K562 (cell line): ENCODE measurements around the gene BMPER. TPM values are rescaled to one million over a fixed set of nuclear protein-coding genes. Genes with fewer than 3 reads are reported as not detected.

Experiments
- ATAC-seq: fragments of 200-7000 bp; cut with Tn5 transposase; 3 replicates; pipeline ENCODE4 v1.9.1; 2020; ENCODE audit warnings: moderate library complexity
- BruUV-seq: library from RNA; stranded (reverse); fragments of 400-500 nt; replicated peaks from 2 replicates; lab custom pipeline; 2021; lab: Mats Ljungman, UMichigan
- CTCF ChIA-PET: fragments of 300-600 bp; formaldehyde crosslinking; extraction: SDS; loops from one replicate; lab custom pipeline; 2021; ENCODE audit warnings: low intra/inter-chr PET ratio; lab: Yijun Ruan, JAX
- POLR2A ChIA-PET: fragments of 300-600, 350-650 bp; sonication (Branson Sonifier 250); formaldehyde crosslinking; extraction: SDS; loops from one replicate; lab custom pipeline; 2021; ENCODE audit warnings: antibody characterized with exemption, inconsistent platforms; lab: Yijun Ruan, JAX
- DNase-seq, 4 experiments: peaks; one replicate each; pipeline versions ENCODE4 v3.0.0 to v3.0.0-alpha.2; 2011 to 2018; ENCODE audit warnings: low spot score in 3 of 4, mixed read lengths in 3 of 4; ENCODE audit errors: extremely low read depth in 1 of 4
- FAIRE-seq: peaks from 2 replicates; lab custom pipeline; 2011; peaks lifted over from hg19 to GRCh38; lab: Jason Lieb, UNC
- H2AFZ ChIP-seq: 2 replicates; pipeline ENCODE4 v1.6.0; 2011; ENCODE audit warnings: low read depth, low read length, control low read depth, inconsistent platforms
- H3K27ac ChIP-seq: fragments of 200-600 bp; 3 replicates; pipeline ENCODE4 v1.8.0; 2011; ENCODE audit warnings: low read depth, mild to moderate bottlenecking, control low read depth, inconsistent platforms, low read length, moderate library complexity, mixed read lengths; ENCODE audit errors: extremely low read depth
- H3K27me3 ChIP-seq, 2 experiments: fragments of 300-600 bp in 1 of 2; 2 replicates in 1 of 2; 3 replicates in 1 of 2; pipeline versions ENCODE4 v1.6.0 to v1.8.0; 2011; ENCODE audit warnings: inconsistent platforms in 2 of 2, low read length in 2 of 2, mild to moderate bottlenecking in 1 of 2, mixed read lengths in 1 of 2, moderate library complexity in 1 of 2; ENCODE audit not compliant: control insufficient read depth in 2 of 2, insufficient read depth in 2 of 2
- H3K36me3 ChIP-seq: fragments of 300-600 bp; 3 replicates; pipeline ENCODE4 v1.8.0; 2011; ENCODE audit warnings: mild to moderate bottlenecking, low read length, inconsistent platforms; ENCODE audit not compliant: control insufficient read depth, insufficient read depth
- H3K4me1 ChIP-seq, 2 experiments: fragments of 200-600 bp in 1 of 2; replicated peaks in 1 of 2; 2 replicates in 1 of 2; 3 replicates in 1 of 2; pipeline versions ENCODE4 v1.5.1 to v1.8.0; 2011; ENCODE audit warnings: inconsistent platforms in 2 of 2, low read length in 2 of 2, mild to moderate bottlenecking in 1 of 2, mixed read lengths in 1 of 2, moderate library complexity in 1 of 2; ENCODE audit not compliant: control insufficient read depth in 2 of 2, insufficient read depth in 2 of 2
- H3K4me2 ChIP-seq: 2 replicates; pipeline ENCODE4 v1.6.1; 2011; ENCODE audit warnings: low read length, control low read depth, inconsistent platforms, mixed read lengths; ENCODE audit not compliant: insufficient read depth
- H3K4me3 ChIP-seq: fragments of 200-600 bp; sonication (generic), shearing (Covaris generic); 2 replicates; pipeline ENCODE4 v1.5.1; 2016; ENCODE audit warnings: control low read depth, inconsistent platforms
- H3K79me2 ChIP-seq: fragments of 200-600 bp; 3 replicates; pipeline ENCODE4 v1.8.0; 2011; ENCODE audit warnings: low read length, inconsistent platforms; ENCODE audit not compliant: control insufficient read depth, insufficient read depth
- H3K9ac ChIP-seq, 2 experiments: 2 replicates each; pipeline versions ENCODE4 v1.6.0 to v1.6.1; 2011; ENCODE audit warnings: low read depth in 2 of 2, low read length in 2 of 2, control low read depth in 1 of 2, inconsistent platforms in 1 of 2, mild to moderate bottlenecking in 1 of 2, mixed read lengths in 1 of 2; ENCODE audit not compliant: insufficient read depth in 1 of 2
- H3K9me1 ChIP-seq: one replicate; pipeline ENCODE4 v1.6.0; 2011; ENCODE audit warnings: inconsistent platforms, mild to moderate bottlenecking, low read length, moderate library complexity; ENCODE audit not compliant: control insufficient read depth, insufficient read depth
- H3K9me3 ChIP-seq: replicated peaks from 2 replicates; pipeline ENCODE4 v1.5.1; 2011; ENCODE audit warnings: low read depth, low read length, inconsistent platforms; ENCODE audit not compliant: control insufficient read depth, insufficient read depth
- H4K20me1 ChIP-seq: replicated peaks from 2 replicates; pipeline ENCODE4 v1.6.1; 2011; ENCODE audit warnings: low read length, inconsistent platforms, mixed read lengths; ENCODE audit not compliant: control insufficient read depth, insufficient read depth
- BHLHE40 ChIP-seq: IDR thresholded peaks from 2 replicates; pipeline ENCODE4 v1.6.1; 2011; ENCODE audit warnings: low read length, improper control_type of control experiment
- CBX2 ChIP-seq: fragments of 200-600 bp; sonication (generic); IDR thresholded peaks from one replicate; pipeline ENCODE4 v1.6.1; 2012; ENCODE audit warnings: mild to moderate bottlenecking, low read length, inconsistent platforms; ENCODE audit not compliant: insufficient read depth, poor library complexity, severe bottlenecking
- CSDE1 ChIP-seq, 2 experiments: fragments of 450-650 bp; IDR thresholded peaks; 2 replicates each; pipeline ENCODE4 v1.6.1; 2016; ENCODE audit warnings: mild to moderate bottlenecking in 1 of 2
- HES1 ChIP-seq: fragments of 450-650 bp; IDR thresholded peaks from 2 replicates; pipeline ENCODE4 v1.6.1; 2016; ENCODE audit warnings: low read depth, mild to moderate bottlenecking, moderate library complexity
- MCM2 ChIP-seq: fragments of 450-650 bp; IDR thresholded peaks from 2 replicates; pipeline ENCODE4 v1.6.1; 2017; ENCODE audit warnings: low read depth, mild to moderate bottlenecking
- NR0B1 ChIP-seq: fragments of 450-650 bp; IDR thresholded peaks from one replicate; pipeline ENCODE4 v1.6.1; 2018; ENCODE audit warnings: mild to moderate bottlenecking, moderate library complexity; ENCODE audit not compliant: partially characterized antibody
- RBFOX2 ChIP-seq: fragments of 200-400 bp; formaldehyde crosslinking; IDR thresholded peaks from 2 replicates; pipeline ENCODE4 v1.6.1; 2017; ENCODE audit warnings: low read depth, mild to moderate bottlenecking, low read length, moderate library complexity
- STAT5A ChIP-seq: IDR thresholded peaks from 2 replicates; pipeline ENCODE4 v1.6.1; 2012; ENCODE audit warnings: low read length, inconsistent platforms, borderline replicate concordance
- TRIM28 ChIP-seq: fragments of 450-650 bp; IDR thresholded peaks from 2 replicates; pipeline ENCODE4 v1.6.1; 2017
- ZC3H8 ChIP-seq: fragments of 450-650 bp; IDR thresholded peaks from 2 replicates; pipeline ENCODE4 v1.6.1; 2017
- ZKSCAN1 ChIP-seq: fragments of 150-350 bp; IDR thresholded peaks from 2 replicates; pipeline ENCODE4 v1.6.1; 2016; ENCODE audit warnings: low read depth, low read length
- ZNF12 ChIP-seq: sonication (generic); formaldehyde crosslinking; IDR thresholded peaks from 2 replicates; pipeline ENCODE4 v1.4.0; 2020; ENCODE audit warnings: mild to moderate bottlenecking, missing genetic modification reagents
- ZNF717 ChIP-seq: fragments of 250-450 bp; sonication (Bioruptor Pico); IDR thresholded peaks from 2 replicates; pipeline ENCODE4 v1.5.0; 2021
- WGBS: fragments of 100-300 bp; shearing (Covaris generic); methylation state at CpG from one replicate; pipeline ENCODE4 v1.1.6; 2016; ENCODE audit warnings: low coverage, mixed read lengths; ENCODE audit not compliant: insufficient coverage; ENCODE audit errors: missing lambda C conversion rate; 5-methylcytosine and 5-hydroxymethylcytosine counted together
- in situ Hi-C: fragments of 300-500 bp; cut with MboI; formaldehyde crosslinking; loops from 4 replicates; pipeline ENCODE4 v1.15.0; 2018; ENCODE audit warnings: inconsistent platforms, mixed read lengths
- intact Hi-C: fragments of 100-400 bp; cut with micrococcal nuclease; formaldehyde crosslinking; loops from 2 replicates; pipeline ENCODE4 v1.14.2; 2022
- polyA plus RNA-seq, 8 experiments: library from polyadenylated mRNA; depleted of rRNA in 4 of 8; stranded (reverse) in 5 of 8; unstranded in 3 of 8; fragments of >200 nt; fragmentation: Nextera tagmentation in 2 of 8; fragmentation: Illumina TruSeq in 1 of 8; extraction: Ambion mirVana in 2 of 8; extraction: Trizol in 1 of 8; gene quantifications; 2 replicates each; pipeline versions ENCODE4 v1.2.1 to v1.2.3, GENCODE V29; 2011 to 2014; ENCODE audit warnings: inconsistent platforms in 1 of 8, missing spikeins in 1 of 8
- total RNA-seq, 7 experiments: library from RNA; depleted of rRNA in 6 of 7; stranded (reverse); fragments of >200 nt in 6 of 7; fragmentation: Illumina TruSeq in 2 of 7; extraction: Trizol in 2 of 7; gene quantifications; 2 replicates each; pipeline versions ENCODE4 v1.2.1 to v1.2.3, GENCODE V29; 2011 to 2021; ENCODE audit warnings: low replicate concordance in 1 of 7
- TF ChIP-seq, protein P1 (sequence below): IDR thresholded peaks from 2 replicates; pipeline ENCODE4 v1.6.1; 2016; ENCODE audit warnings: missing genetic modification characterization, missing compliant biosample characterization
- TF ChIP-seq, protein P2 (sequence below), 2 experiments: fragments of 250-450 bp in 1 of 2; fragments of 450-650 bp in 1 of 2; sonication (Bioruptor Pico) in 1 of 2; IDR thresholded peaks; 2 replicates each; pipeline versions ENCODE4 v1.6.1 to v1.8.0; 2016 to 2021; ENCODE audit warnings: mild to moderate bottlenecking in 2 of 2, moderate library complexity in 2 of 2, missing compliant biosample characterization in 1 of 2, missing genetic modification characterization in 1 of 2
- TF ChIP-seq, protein P3 (sequence below): fragments of 200-400 bp; formaldehyde crosslinking; IDR thresholded peaks from 2 replicates; pipeline ENCODE4 v1.6.1; 2017; ENCODE audit warnings: mild to moderate bottlenecking, low read depth, low read length, moderate library complexity

Gene BMPER
- total and polyA plus RNA-seq, 9 of the 15 experiments (the other 6 are each of a cell fraction or from before 2014, with no cell fraction given) = not detected

- Histone ChIP-seq H3K4me2 (no peak overlapping the region), H3K27ac (no peak overlapping the region), H4K20me1 (no peaks in the 10 kb centered on the region), H3K79me2 (no peaks in the 10 kb centered on the region), H3K36me3 (no peaks in the 10 kb centered on the region), H3K27me3 (no peaks in the 10 kb centered on the region), H3K4me3 (no peak overlapping the region), H3K4me1 (no peaks in the 10 kb centered on the region), H3K9me1 (no peaks in the 10 kb centered on the region), H3K9ac (no peak overlapping the region), H3K9me3 (no peaks in the 10 kb centered on the region; the same call in 1 of the 2 replicates)
- FAIRE-seq (no peak), ATAC-seq (no peak), DNase-seq (no peak)
- ChIA-PET POLR2A (no interaction called here), CTCF (no interaction called here)
- 0% methylated on average over 2 of the region's 2 CpGs for WGBS
- intact Hi-C loops = no loop called here
- in situ Hi-C loops = no loop called here
- no peak for TF ChIP-seq HES1
- no peak for TF ChIP-seq CSDE1 (IDR thresholded peaks at IDR 0.05)
- TF ChIP-seq NR0B1 = no peak
- TF ChIP-seq ZC3H8 = no peak
- no peak for TF ChIP-seq ZNF12 (CRISPR knock-in tag)
- no peak for TF ChIP-seq STAT5A
- TF ChIP-seq, protein P1, sequence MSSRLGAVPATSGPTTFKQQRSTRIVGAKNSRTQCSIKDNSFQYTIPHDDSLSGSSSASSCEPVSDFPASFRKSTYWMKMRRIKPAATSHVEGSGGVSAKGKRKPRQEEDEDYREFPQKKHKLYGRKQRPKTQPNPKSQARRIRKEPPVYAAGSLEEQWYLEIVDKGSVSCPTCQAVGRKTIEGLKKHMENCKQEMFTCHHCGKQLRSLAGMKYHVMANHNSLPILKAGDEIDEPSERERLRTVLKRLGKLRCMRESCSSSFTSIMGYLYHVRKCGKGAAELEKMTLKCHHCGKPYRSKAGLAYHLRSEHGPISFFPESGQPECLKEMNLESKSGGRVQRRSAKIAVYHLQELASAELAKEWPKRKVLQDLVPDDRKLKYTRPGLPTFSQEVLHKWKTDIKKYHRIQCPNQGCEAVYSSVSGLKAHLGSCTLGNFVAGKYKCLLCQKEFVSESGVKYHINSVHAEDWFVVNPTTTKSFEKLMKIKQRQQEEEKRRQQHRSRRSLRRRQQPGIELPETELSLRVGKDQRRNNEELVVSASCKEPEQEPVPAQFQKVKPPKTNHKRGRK = no peak
- TF ChIP-seq, protein P2, sequence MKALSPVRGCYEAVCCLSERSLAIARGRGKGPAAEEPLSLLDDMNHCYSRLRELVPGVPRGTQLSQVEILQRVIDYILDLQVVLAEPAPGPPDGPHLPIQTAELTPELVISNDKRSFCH (CRISPR knock-in tag; IDR thresholded peaks at IDR 0.05) = no peak
- TF ChIP-seq, protein P2 (tag; IDR thresholded peaks at IDR 0.05) = no peak
- no peak for TF ChIP-seq BHLHE40
- no peak for TF ChIP-seq TRIM28
- no peak for TF ChIP-seq MCM2
- TF ChIP-seq ZNF717 (CRISPR knock-in tag) = no peak
- no peak for TF ChIP-seq RBFOX2
- TF ChIP-seq, protein P3, sequence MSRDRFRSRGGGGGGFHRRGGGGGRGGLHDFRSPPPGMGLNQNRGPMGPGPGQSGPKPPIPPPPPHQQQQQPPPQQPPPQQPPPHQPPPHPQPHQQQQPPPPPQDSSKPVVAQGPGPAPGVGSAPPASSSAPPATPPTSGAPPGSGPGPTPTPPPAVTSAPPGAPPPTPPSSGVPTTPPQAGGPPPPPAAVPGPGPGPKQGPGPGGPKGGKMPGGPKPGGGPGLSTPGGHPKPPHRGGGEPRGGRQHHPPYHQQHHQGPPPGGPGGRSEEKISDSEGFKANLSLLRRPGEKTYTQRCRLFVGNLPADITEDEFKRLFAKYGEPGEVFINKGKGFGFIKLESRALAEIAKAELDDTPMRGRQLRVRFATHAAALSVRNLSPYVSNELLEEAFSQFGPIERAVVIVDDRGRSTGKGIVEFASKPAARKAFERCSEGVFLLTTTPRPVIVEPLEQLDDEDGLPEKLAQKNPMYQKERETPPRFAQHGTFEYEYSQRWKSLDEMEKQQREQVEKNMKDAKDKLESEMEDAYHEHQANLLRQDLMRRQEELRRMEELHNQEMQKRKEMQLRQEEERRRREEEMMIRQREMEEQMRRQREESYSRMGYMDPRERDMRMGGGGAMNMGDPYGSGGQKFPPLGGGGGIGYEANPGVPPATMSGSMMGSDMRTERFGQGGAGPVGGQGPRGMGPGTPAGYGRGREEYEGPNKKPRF = no peak
- no peak for TF ChIP-seq CBX2
- no peak for TF ChIP-seq ZKSCAN1
- TF ChIP-seq, all 486 proteins: peak for 0
- no TSS peak for BruUV-seq
- H2AFZ ChIP-seq = no peak overlapping the region
Measured at GRCh38 chr7:34123316-34123715, 218.0 kb downstream of the BMPER start.
